Subcutaneous abdominal adipose tissue (tissue), 5 donors: ENCODE measurements around the gene KCNT2.

Experiments used
- H3K27ac ChIP-seq: one replicate; pipeline ENCODE4 v1.7.0; 2013; ENCODE audit warnings: low read depth, mild to moderate bottlenecking, inconsistent platforms, low read length, moderate library complexity
- H3K27me3 ChIP-seq, 5 donors: one replicate each; pipeline ENCODE4 v1.7.0; 2013; ENCODE audit warnings: low read length in 5 of 5, inconsistent platforms in 1 of 5; ENCODE audit not compliant: control insufficient read depth in 5 of 5, insufficient read depth in 4 of 5
- H3K36me3 ChIP-seq, 5 donors: one replicate each; pipeline ENCODE4 v1.7.0; 2013; ENCODE audit warnings: low read length in 5 of 5; ENCODE audit not compliant: control insufficient read depth in 5 of 5, insufficient read depth in 5 of 5
- H3K4me1 ChIP-seq, 5 donors: one replicate each; pipeline ENCODE4 v1.7.0; 2013; ENCODE audit warnings: low read length in 5 of 5, mild to moderate bottlenecking in 3 of 5, moderate library complexity in 1 of 5; ENCODE audit not compliant: control insufficient read depth in 5 of 5, insufficient read depth in 5 of 5
- H3K4me3 ChIP-seq, 5 donors: one replicate each; pipeline ENCODE4 v1.7.0; 2013; ENCODE audit warnings: low read length in 5 of 5, low read depth in 1 of 5
- H3K9ac ChIP-seq, 5 donors: one replicate each; pipeline ENCODE4 v1.7.0; 2013; ENCODE audit warnings: low read length in 5 of 5, mild to moderate bottlenecking in 4 of 5, moderate library complexity in 3 of 5
- H3K9me3 ChIP-seq, 5 donors: one replicate each; pipeline ENCODE4 v1.7.0; 2013; ENCODE audit warnings: low read length in 5 of 5; ENCODE audit not compliant: control insufficient read depth in 5 of 5
- donor health status: healthy.
- donor health status: healthy.
- donor health status: healthy.
- donor health status: healthy.
- donor health status: healthy.

The KCNT2 gene

DNA sequence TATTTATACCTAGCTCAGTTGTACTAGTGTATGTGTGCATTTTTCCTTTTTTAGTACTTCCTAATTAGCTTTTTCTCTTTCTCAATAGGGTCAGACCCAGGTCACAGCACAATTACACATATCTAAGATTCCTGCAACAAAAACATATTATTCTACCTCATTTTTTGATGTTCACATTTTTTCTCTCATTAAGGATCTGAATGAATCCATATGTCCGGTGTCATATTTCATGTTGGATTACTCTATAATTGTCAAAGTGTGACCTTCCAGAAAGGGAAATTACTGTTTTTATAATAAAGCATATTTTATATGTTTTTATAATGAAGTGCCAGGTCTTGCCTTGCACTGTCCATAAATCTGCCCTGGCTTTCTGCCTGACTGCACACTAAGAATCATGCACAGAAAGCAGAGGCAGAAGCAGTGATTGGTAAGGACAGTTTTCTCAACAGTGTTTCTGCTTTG lies 143.7 kb downstream of the KCNT2 start:
- Histone ChIP-seq H3K4me3 (no peak overlapping the region), H3K4me1 (no peaks in the 10 kb centered on the region), H3K27me3 (no peaks in the 10 kb centered on the region), H3K27ac (no peak overlapping the region), H3K9ac (no peak overlapping the region), H3K36me3 (no peaks in the 10 kb centered on the region), H3K9me3 (no peaks in the 10 kb centered on the region)

DNA sequence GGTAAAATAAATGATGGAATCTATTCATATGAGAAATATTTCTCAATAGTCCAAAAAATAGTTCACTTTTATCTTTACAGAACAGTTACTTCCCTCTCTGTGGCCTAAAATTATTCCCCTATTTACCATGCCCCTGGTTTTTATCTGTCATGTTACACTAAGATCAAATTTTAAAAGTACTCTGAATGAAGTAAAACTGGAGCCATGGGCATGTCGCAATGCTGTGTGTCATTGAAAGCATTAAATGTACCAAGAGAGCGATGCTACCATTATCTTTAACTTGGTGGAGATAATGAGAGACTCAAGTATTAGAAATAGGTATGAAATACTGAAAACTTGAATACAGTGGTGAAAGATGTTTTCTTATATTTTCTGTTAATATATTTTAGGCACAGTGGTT lies 146.2 kb downstream of the KCNT2 start:
- Histone ChIP-seq H3K4me1 (no peaks in the 10 kb centered on the region), H3K9me3 (no peaks in the 10 kb centered on the region), H3K27me3 (no peaks in the 10 kb centered on the region), H3K9ac (no peak overlapping the region), H3K36me3 (no peaks in the 10 kb centered on the region), H3K4me3 (no peak overlapping the region), H3K27ac (no peak overlapping the region)

DNA sequence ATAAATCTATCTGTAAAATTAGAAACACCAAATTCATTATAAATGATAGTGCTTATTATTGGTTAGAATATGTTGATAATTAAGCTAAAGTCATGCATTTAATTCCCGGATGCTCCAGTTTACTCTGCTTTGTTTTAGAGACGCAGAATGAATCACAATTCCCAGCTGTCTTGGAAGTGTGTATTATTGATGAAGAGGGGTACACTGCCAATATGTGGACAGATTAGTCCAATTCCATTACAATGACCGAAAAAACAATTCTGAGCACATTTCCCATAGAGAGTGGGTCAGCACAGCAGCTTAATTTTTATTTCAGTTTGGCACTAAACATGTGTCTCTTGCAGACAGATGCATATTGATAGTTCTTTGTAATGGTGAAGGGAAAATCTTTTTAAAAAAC lies 146.7 kb downstream of the KCNT2 start:
- Histone ChIP-seq H3K27me3 (no peaks in the 10 kb centered on the region), H3K9ac (no peak overlapping the region), H3K27ac (no peak overlapping the region), H3K4me1 (no peaks in the 10 kb centered on the region), H3K4me3 (no peak overlapping the region), H3K36me3 (no peaks in the 10 kb centered on the region), H3K9me3 (no peaks in the 10 kb centered on the region)

DNA sequence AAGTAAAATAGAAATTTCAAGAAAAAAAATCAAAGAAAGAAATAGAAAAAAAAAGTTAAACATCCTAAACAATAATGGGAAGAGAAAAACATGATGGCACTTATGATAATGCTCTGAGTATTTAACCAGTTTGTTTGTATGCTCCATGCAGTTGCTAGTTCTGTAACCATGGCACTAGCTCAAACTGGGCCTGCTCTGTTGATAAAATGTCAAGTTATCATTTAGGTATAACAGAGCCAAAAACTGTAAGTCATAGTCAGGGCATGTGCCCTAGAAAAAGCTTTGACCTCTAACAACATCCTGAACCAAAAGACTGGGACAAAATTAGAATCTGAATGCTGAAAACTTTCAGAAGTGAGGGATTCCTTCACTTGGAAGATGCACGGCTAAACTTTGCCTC lies 148.9 kb downstream of the KCNT2 start:
- no peaks in the 10 kb centered on the region for H3K9me3 ChIP-seq
- no peak overlapping the region for H3K27ac ChIP-seq
- H3K27me3 ChIP-seq: no peaks in the 10 kb centered on the region
- no peaks in the 10 kb centered on the region for H3K4me1 ChIP-seq
- no peak overlapping the region for H3K4me3 ChIP-seq
- H3K36me3 ChIP-seq: no peaks in the 10 kb centered on the region
- H3K9ac ChIP-seq: no peak overlapping the region

DNA sequence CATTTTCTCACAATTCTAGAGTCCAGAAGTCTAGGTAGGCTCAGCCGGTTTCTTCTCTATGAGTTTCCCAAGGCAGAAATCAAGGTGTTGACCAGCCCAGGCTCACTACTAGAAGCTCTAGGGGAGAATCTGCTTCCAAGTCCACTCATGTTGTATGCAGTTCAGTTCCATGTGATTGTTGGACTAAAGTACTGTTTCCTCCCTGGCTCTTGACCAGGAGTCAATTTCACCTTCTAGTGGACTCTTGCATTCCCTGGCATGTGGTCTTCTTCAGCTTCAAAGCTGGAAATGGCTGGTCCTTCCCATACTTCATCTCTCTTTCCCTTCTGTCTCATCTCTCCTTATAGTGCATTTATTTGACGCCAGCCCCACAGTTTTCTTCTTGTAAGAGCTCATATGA lies 153.4 kb downstream of the KCNT2 start:
- Histone ChIP-seq H3K4me1 (no peaks in the 10 kb centered on the region), H3K27me3 (no peaks in the 10 kb centered on the region), H3K9me3 (no peaks in the 10 kb centered on the region), H3K9ac (no peak overlapping the region), H3K4me3 (no peak overlapping the region), H3K27ac (no peak overlapping the region), H3K36me3 (no peaks in the 10 kb centered on the region)

DNA sequence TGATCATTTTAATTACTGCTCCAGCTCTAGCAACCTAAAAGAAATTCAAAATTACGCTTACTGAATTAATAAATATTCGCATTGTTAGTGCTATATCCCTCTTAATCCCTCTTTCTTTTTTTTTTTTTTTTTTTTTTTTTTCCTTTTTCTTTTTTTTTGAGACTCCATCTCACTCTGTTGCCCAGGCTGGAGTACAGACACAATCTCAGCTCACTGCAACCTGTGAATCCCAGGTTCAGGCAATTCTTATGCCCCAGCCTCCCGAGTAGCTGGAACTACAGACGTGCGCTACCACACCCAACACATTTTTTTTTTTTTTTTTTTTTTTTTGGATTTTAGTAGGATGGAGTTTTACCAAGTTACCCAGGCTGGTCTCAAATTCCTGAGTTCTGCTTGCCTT lies 157.1 kb downstream of the KCNT2 start:
- no peak overlapping the region for H3K9ac ChIP-seq
- H3K27me3 ChIP-seq: no peaks in the 10 kb centered on the region
- no peak overlapping the region for H3K4me3 ChIP-seq

DNA sequence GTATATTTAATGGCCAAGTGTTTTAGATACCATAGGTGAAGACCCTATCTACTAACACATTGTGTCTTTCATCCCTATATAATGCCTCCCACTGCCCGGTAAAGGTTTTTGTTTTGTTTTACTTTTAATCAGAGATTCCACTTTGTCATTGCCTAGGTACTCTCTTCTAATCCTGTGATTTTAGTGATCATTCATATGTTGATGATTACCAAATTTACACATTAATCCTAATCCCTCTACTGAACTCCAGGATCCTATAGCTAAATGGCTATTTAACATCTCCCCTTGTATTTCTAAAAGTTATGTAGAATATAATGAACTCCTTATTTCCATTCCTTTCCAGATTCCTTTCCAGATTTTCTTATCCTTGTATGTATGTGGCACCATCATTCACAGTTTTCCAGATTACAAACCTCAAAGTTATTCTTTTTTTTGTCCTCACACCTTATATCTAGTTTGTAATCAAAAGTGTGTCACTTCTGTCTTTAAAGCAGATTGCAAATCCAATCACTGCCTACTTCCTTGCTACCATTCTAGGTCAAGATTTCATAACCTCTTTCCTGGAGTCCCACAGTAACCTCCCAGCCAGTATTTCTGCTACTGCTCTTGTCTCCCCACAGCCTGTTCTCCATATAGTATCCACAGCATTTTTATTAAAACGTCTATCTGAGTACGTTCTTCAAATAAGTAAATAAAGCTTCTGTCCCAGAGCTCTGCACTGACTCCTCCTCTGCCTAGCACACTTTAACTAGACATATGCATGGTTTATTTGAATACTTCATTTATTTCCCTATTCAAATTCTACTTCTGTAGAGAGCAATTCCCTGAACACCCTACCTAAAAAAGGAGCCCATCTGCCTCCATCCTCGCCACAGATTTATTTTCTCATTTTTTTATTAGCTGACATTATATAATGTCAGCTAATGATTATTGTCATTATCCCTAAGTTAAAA lies 157.8 kb downstream of the KCNT2 start:
- H3K9me3 ChIP-seq: no peaks in the 10 kb centered on the region
- no peak overlapping the region for H3K4me3 ChIP-seq
- no peaks in the 10 kb centered on the region for H3K4me1 ChIP-seq
- H3K27me3 ChIP-seq: no peaks in the 10 kb centered on the region
- H3K36me3 ChIP-seq: no peaks in the 10 kb centered on the region
- H3K27ac ChIP-seq: no peak overlapping the region
- no peak overlapping the region for H3K9ac ChIP-seq

More for the DNA sequence above, 157.1 kb downstream of the KCNT2 start:
- Histone ChIP-seq H3K27ac (no peak overlapping the region), H3K36me3 (no peaks in the 10 kb centered on the region), H3K9me3 (no peaks in the 10 kb centered on the region), H3K4me1 (no peaks in the 10 kb centered on the region)

DNA sequence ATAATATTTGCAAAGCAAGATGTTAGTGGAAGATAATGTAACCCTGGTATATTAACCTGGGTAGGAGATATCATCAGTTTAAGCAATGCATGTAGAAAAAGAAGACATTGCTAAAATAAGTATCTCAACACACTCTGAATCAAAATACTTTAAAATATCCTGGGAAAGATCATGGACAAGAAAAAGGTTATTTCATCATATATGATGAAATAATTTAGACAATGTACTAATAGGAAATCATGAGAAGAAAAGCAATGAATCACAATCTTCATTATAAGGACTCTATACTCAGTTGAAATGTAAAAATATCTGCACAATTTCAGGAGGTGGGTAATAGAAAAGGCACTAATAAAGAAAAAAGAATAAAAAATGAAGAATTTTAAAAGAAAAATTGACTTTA lies 158.8 kb downstream of the KCNT2 start:
- Histone ChIP-seq H3K9me3 (no peaks in the 10 kb centered on the region), H3K4me3 (no peak overlapping the region), H3K27ac (no peak overlapping the region), H3K9ac (no peak overlapping the region), H3K27me3 (no peaks in the 10 kb centered on the region), H3K4me1 (no peaks in the 10 kb centered on the region), H3K36me3 (no peaks in the 10 kb centered on the region)

DNA sequence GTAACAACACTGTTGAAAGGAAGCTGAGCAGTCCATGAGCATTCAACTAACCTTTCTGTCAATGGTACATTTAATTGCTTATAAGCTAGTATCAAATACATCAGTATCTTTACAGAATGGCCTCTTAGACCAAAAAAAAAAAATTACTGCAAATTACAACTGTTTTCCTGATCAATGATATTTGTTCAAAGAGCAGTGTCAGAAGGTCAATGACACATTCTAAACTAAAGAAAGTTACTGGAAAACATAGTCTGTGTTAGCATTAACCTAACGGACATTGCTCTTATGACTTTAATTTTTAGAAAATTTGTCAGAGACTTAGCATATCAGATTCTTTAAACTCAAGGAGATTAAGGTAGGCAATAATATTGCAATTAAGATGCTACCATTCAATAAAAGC lies 162.5 kb downstream of the KCNT2 start:
- no peak overlapping the region for H3K27ac ChIP-seq
- no peaks in the 10 kb centered on the region for H3K27me3 ChIP-seq
- no peak overlapping the region for H3K9ac ChIP-seq
- no peaks in the 10 kb centered on the region for H3K36me3 ChIP-seq
- H3K4me1 ChIP-seq: no peaks in the 10 kb centered on the region
- H3K4me3 ChIP-seq: no peak overlapping the region
- H3K9me3 ChIP-seq: no peaks in the 10 kb centered on the region

DNA sequence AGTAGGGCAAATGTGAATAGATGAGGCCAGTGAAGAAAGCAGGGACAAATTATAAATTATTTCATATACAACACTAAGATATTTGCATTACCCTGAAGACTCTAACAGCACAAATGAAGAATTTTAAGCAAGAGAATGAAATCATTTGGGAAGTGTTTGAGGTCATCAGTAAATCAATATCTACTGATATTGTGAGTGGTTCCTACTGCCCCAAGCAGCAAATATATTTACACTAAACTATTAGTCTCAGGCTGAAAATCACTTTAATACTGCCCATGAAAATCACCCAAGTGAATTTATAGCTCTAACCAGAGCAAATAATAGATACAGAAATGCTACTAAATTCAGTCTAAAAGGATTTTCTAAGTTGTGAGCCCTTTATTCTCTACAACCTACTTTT lies 163.6 kb downstream of the KCNT2 start:
- H3K36me3 ChIP-seq: no peaks in the 10 kb centered on the region
- no peak overlapping the region for H3K9ac ChIP-seq
- H3K4me1 ChIP-seq: no peaks in the 10 kb centered on the region
- H3K9me3 ChIP-seq: no peaks in the 10 kb centered on the region
- no peak overlapping the region for H3K27ac ChIP-seq
- H3K27me3 ChIP-seq: no peaks in the 10 kb centered on the region
- no peak overlapping the region for H3K4me3 ChIP-seq
